PC-3 (cell line): Measurements from ENCODE around the gene ANKZF1. TPM values are rescaled to one million over a fixed set of nuclear protein-coding genes. Genes with fewer than 3 reads are reported as not detected.

ENCODE experiments used
- ATAC-seq: fragments of 200-7000 bp; cut with Tn5 transposase; 2 replicates; pipeline ENCODE4 v1.9.1; 2020; ENCODE audit warnings: mild to moderate bottlenecking, moderate library complexity
- BruUV-seq: library from RNA; stranded (reverse); fragments of 400-500 nt; replicated peaks from 2 replicates; lab custom pipeline; 2021; lab: Mats Ljungman, UMichigan
- CTCF ChIA-PET: fragments of 300-600 bp; sonication (Branson Sonifier 250); formaldehyde crosslinking; loops from one replicate; lab custom pipeline; 2022; ENCODE audit warnings: antibody characterized with exemption; lab: Charles Lee
- POLR2A ChIA-PET: fragments of 300-600 bp; sonication (Branson Sonifier 250); formaldehyde crosslinking; loops from one replicate; lab custom pipeline; 2022; ENCODE audit warnings: antibody characterized with exemption; ENCODE audit not compliant: unreplicated experiment; lab: Charles Lee
- DNase-seq: peaks from one replicate; pipeline ENCODE4 v3.0.0-alpha.2; 2015
- H2AFZ ChIP-seq: fragments of 300-600 bp; sonication (generic); 2 replicates; pipeline ENCODE4 v1.6.0; 2016; ENCODE audit warnings: antibody characterized with exemption, low read length
- H3F3A ChIP-seq: fragments of 300-600 bp; sonication (generic); one replicate; pipeline ENCODE4 v1.6.0; 2017; ENCODE audit warnings: antibody characterized with exemption, low read length, control low read depth, mild to moderate bottlenecking; ENCODE audit not compliant: unreplicated experiment
- H3K27ac ChIP-seq: fragments of 300-600 bp; sonication (generic); 2 replicates; pipeline ENCODE4 v1.5.1; 2016; ENCODE audit warnings: mild to moderate bottlenecking, low read length
- H3K27me3 ChIP-seq: fragments of 300-600 bp; sonication (generic); 2 replicates; pipeline ENCODE4 v1.6.1; 2016; ENCODE audit warnings: low read length, mixed read lengths
- H3K36me3 ChIP-seq: fragments of 300-600 bp; sonication (generic); 2 replicates; pipeline ENCODE4 v1.6.1; 2016; ENCODE audit warnings: low read depth, mixed run types, low read length, mixed read lengths
- H3K4me1 ChIP-seq: fragments of 300-600 bp; sonication (generic); 2 replicates; pipeline ENCODE4 v1.5.1; 2016; ENCODE audit warnings: low read length; ENCODE audit not compliant: insufficient read depth
- H3K4me2 ChIP-seq: fragments of 300-600 bp; sonication (generic); 2 replicates; pipeline ENCODE4 v1.6.0; 2016; ENCODE audit warnings: low read length
- H3K4me3 ChIP-seq: fragments of 300-600 bp; sonication (generic); 2 replicates; pipeline ENCODE4 v1.5.1; 2016; ENCODE audit warnings: mild to moderate bottlenecking, low read length, mixed read lengths
- H3K79me2 ChIP-seq: fragments of 300-600 bp; sonication (generic); 2 replicates; pipeline ENCODE4 v1.6.1; 2017; ENCODE audit warnings: low read length, mixed read lengths
- H3K9ac ChIP-seq: fragments of 300-600 bp; sonication (generic); 2 replicates; pipeline ENCODE4 v1.6.0; 2016; ENCODE audit warnings: mild to moderate bottlenecking, low read length
- H3K9me2 ChIP-seq: fragments of 300-600 bp; sonication (generic); replicated peaks from 2 replicates; pipeline ENCODE4 v1.6.1; 2016; ENCODE audit warnings: mixed run types, low read length, mixed read lengths
- H3K9me3 ChIP-seq: fragments of 300-600 bp; sonication (generic); 2 replicates; pipeline ENCODE4 v1.6.1; 2016; ENCODE audit warnings: low read length, mixed read lengths
- H4K20me1 ChIP-seq: fragments of 300-600 bp; sonication (generic); 2 replicates; pipeline ENCODE4 v1.6.1; 2016; ENCODE audit warnings: low read length, mixed read lengths
- CTCF ChIP-seq: fragments of 300-600 bp; sonication (generic); conservative IDR thresholded peaks from 2 replicates; pipeline ENCODE4 v1.5.1; 2017; ENCODE audit warnings: antibody characterized with exemption, low read depth, mild to moderate bottlenecking, low read length
- EZH2 ChIP-seq: fragments of 300-600 bp; sonication (generic); IDR thresholded peaks from one replicate; pipeline ENCODE4 v1.6.1; 2017; ENCODE audit warnings: antibody characterized with exemption, mild to moderate bottlenecking, low read length; ENCODE audit not compliant: unreplicated experiment
- EZH2phosphoT487 ChIP-seq: fragments of 300-600 bp; sonication (generic); IDR thresholded peaks from 2 replicates; pipeline ENCODE4 v1.6.1; 2018; ENCODE audit warnings: mild to moderate bottlenecking, antibody characterized with exemption, low read length, borderline replicate concordance
- intact Hi-C: fragments of 100-400 bp; cut with micrococcal nuclease; formaldehyde crosslinking; loops from 2 replicates; pipeline ENCODE4 v1.9.0; 2023
- total RNA-seq: library from RNA; depleted of rRNA; stranded (reverse); fragments of >200 nt; gene quantifications from 2 replicates; pipeline ENCODE4 v1.2.3, GENCODE V29; 2014

The ANKZF1 gene
- total RNA-seq, 1 experiment from 2014 or later: 67.9 TPM

- peak; percentile 10 for ATAC-seq
- Histone ChIP-seq H3K27ac (peak within 1 kb of the TSS; percentile 33), H3F3A (peaks cover 5% of the 10 kb centered on the region), H3K9ac (peak within 1 kb of the TSS; percentile 62), H3K9me3 (no peaks in the 10 kb centered on the region), H3K79me2 (peaks cover 31% of the 10 kb centered on the region), H4K20me1 (no peaks in the 10 kb centered on the region), H3K4me2 (peak within 1 kb of the TSS; percentile 90), H3K27me3 (no peaks in the 10 kb centered on the region), H3K4me1 (peaks cover 47% of the 10 kb centered on the region), H3K4me3 (peak within 1 kb of the TSS; percentile 74), H3K36me3 (peaks cover 9% of the 10 kb centered on the region), H2AFZ (peak within 1 kb of the TSS; percentile 79), H3K9me2 (no peaks in the 10 kb centered on the region)
- peak; percentile 42 for DNase-seq
- POLR2A ChIA-PET: interaction anchor here (0.5 to 0.6 kb wide), 4 partner anchors 21 to 647 kb away, joined by 3 to 23 read pairs (median 8); no protein-coding TSS in a partner anchor
- CTCF ChIA-PET: no interaction called here
- no peak for TF ChIP-seq EZH2phosphoT487
- TF ChIP-seq EZH2: no peak
- no peak for TF ChIP-seq CTCF
- intact Hi-C loops: loop anchor here (1.0 kb wide), 1 partner anchor 134 kb away; the partner anchor contains the start of gene DNPEP
- TSS peak; percentile 64 for BruUV-seq
Observed at GRCh38 chr2:219252900-219253752, 23.5 kb downstream of the ANKZF1 start, which contains the start of gene TUBA4B. TSS of gene TUBA4B (plus strand) at chr2:219253243. CDS start at chr2:219253408, 165 bp downstream.

- ATAC-seq (peak; percentile 58), DNase-seq (peak; percentile 90)
- Histone ChIP-seq H2AFZ (peak within 1 kb of the TSS; percentile 79), H3K9me3 (no peaks in the 10 kb centered on the region), H3K79me2 (peaks cover 28% of the 10 kb centered on the region), H3F3A (peaks cover 2% of the 10 kb centered on the region), H3K27me3 (no peaks in the 10 kb centered on the region), H3K36me3 (peaks cover 6% of the 10 kb centered on the region), H4K20me1 (no peaks in the 10 kb centered on the region), H3K4me1 (peaks cover 38% of the 10 kb centered on the region), H3K27ac (peak within 1 kb of the TSS; percentile 33), H3K9ac (peak within 1 kb of the TSS; percentile 62), H3K4me2 (peak within 1 kb of the TSS; percentile 90), H3K9me2 (no peaks in the 10 kb centered on the region), H3K4me3 (peak within 1 kb of the TSS; percentile 74)
- no TSS peak for BruUV-seq
- CTCF ChIA-PET: no interaction called here
- POLR2A ChIA-PET: interaction anchor here (0.6 to 0.7 kb wide), 3 partner anchors 20 to 48 kb away, joined by 3 to 20 read pairs (median 10); partner anchors contain the start of gene ZFAND2B
- intact Hi-C loops: loop anchor here (1.0 kb wide), 1 partner anchor 133 kb away; the partner anchor contains the start of gene DNPEP
- no peak for TF ChIP-seq CTCF
- TF ChIP-seq EZH2: no peak
- no peak for TF ChIP-seq EZH2phosphoT487
Observed at GRCh38 chr2:219253753-219254589, 24.4 kb downstream of the ANKZF1 start, which contains the start of gene TUBA4A. TSS of gene TUBA4A (minus strand) at chr2:219253918. CDS start at chr2:219253858, 60 bp downstream.
